Ureter (tissue), 1 donor: Measurements from ENCODE around the gene ZNF619. TPM values are rescaled to one million over a fixed set of nuclear protein-coding genes. Genes with fewer than 3 reads are reported as not detected.

Experiments
- DNase-seq: peaks from one replicate; pipeline ENCODE4 v3.0.0-alpha.2; 2020; ENCODE audit warnings: low spot score
- total RNA-seq: library from RNA; stranded (reverse); gene quantifications from one replicate; pipeline ENCODE4 v1.2.4, GENCODE V29; 2023
- donor health status: DM: yes; HTN: yes; CAD: no.

ZNF619 gene
- total RNA-seq, 1 donor from 2014 or later = 10.6 TPM

GRCh38 chr3:40532252-40532651 lies 55.3 kb downstream of the ZNF619 start:
- no peak for DNase-seq

DNA sequence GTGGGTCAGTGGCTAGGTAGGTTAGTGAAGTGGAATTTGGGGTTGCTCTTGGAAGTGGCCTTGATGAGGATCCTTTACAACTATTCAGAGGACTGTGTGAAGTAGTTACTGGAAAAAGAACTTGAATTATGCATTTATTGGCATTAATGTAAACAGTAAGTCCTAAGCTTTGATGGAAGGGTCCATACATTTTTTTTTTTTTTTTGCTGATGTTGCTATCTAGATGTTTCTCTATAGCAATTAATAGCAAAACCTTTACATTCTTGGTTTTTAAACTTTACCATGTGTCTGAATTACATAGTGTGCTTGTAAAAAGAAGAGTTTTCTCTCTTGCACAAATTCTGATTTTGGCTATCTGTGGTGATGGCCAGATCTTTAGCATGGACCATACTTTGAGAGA lies 57.4 kb downstream of the ZNF619 start:
- DNase-seq = no peak

Other genes with a start within 250 kb of the ZNF619 start
- gene EIF1B, start 167.4 kb upstream of the ZNF619 start, total RNA-seq = 53.9 TPM
- gene ENTPD3, start 89.9 kb upstream of the ZNF619 start, total RNA-seq = 30.1 TPM
- gene RPL14, start 19.8 kb upstream of the ZNF619 start, total RNA-seq = 2,169 TPM
- 5.4 TPM for gene ZNF620, start 28.9 kb downstream of the ZNF619 start, total RNA-seq
- gene ZNF621, start 47.8 kb downstream of the ZNF619 start, total RNA-seq = 28.0 TPM